ENCODE data around the gene PROZ.

Gene PROZ

DNA sequence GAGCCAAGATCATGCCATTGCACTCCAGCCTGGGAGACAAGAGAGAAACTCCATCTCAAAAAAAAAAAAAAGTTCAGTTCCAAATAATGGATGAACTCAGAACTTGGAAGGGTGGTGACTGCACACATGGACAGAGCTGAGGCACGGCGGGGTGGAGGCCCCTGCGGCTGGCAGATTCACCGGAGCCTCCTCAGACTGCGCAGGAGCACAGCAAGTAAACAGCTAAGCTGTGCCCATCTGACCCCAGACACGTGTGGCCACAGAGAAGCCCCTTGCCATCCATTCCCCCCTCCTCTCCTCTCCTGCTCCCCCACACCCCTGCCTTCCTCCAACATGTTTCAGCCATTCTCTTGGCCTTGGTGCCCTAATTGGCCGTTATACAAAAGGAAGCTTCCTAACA is 15.6 kb upstream of the PROZ start:
- no peak for DNase-seq

DNA sequence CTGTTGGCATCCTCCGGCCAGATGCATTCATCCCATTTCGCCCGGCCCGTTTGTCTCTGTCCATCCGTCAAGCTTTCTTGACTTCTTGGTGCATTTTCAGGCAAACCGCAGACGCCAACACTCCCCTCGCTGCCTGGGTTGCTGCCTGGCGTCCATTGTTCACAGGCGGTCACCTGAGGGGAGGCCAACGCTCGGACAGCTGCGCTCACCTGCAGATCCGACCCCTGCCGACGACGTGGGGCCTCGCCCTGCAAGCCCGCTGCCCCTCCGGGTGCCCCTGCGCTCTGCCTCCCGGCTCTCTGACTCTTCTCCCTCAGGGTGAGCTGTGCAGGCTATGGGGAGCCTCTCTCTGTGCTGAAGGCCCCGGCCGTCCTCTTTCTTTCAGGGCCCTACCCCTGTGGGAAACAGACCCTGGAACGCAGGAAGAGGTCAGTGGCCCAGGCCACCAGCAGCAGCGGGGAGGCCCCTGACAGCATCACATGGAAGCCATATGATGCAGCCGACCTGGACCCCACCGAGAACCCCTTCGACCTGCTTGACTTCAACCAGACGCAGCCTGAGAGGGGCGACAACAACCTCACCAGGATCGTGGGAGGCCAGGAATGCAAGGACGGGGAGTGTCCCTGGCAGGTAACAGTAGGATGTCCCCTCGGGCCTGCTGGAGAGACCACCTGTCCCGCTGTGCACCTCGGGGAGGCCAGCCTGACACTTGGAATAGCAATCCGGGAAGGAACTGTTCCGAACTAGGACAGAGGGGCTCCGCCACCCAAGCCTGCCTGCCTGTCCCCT is 14.8 kb upstream of the PROZ start:
- DNase-seq = no peak

DNA sequence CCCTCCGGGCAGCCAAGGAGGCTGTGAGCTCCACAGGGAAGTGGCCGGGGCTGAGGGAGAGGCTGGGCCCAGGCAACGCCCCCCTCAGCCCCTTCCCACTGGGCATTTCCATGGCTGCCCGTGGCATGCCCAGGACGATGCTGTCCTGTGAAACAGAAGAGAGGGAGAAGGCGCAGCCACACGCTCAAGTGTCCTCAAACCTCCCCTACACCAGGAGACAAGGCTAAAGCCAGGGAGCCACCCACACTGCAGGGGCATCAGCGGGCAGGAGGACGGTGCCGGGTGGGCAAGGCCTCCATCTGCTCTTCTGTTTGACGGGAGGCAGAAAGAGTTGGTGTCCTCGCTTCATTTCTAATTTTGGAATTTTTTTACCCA is 14.2 kb upstream of the PROZ start:
- DNase-seq = no peak

DNA sequence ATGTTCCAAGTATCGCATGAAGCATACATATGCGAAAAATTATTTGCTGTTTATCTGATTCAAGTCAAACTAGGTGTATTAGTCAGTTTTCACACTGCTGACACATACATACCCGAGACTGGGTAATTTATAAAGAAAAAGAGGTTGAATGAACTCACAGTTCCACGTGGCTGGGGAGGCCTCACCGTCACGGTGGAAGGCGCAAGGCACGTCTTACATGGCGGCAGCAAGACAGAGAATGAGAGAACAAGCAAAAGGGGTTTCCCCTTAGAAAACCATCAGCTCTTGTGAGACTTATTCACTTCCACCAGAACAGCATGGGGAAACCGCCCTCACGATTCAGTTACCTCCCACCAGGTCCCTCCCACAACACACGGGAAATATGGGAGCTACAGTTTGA is 13.0 kb upstream of the PROZ start:
- DNase-seq = no peak

DNA sequence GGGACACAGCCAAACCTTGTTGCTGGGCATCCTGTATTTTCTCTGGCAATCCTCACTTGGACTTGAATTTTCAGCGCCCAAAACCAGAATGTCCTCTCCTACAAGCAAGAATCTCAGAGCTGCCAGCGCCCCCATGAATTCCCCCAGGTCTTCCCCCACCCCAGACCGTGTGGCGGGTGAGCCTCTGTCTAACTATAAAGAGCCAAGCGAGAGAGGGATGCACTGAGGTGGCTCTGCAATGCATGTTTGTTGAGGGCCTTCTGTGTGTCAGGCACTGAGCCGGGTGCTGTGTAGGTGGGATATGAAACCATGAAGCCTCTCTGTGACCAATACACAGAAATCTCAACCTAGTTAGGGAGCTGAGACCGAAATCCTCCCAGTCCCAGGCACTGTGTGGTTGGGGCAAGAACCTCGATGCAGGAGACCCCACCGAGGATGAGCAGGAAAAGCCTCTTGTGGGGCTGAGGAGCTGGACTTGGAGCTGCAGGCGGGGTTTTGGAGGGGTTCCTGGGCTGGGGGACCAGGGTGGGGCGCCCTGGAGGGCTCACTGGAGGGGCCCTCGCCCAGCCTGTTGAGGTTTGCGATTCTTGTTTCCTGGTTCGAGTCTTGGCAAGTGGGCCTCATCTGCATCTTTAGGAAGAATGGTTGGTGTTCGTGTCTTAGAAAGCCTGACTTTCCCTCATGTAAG is 12.4 kb upstream of the PROZ start:
- no peak for DNase-seq

DNA sequence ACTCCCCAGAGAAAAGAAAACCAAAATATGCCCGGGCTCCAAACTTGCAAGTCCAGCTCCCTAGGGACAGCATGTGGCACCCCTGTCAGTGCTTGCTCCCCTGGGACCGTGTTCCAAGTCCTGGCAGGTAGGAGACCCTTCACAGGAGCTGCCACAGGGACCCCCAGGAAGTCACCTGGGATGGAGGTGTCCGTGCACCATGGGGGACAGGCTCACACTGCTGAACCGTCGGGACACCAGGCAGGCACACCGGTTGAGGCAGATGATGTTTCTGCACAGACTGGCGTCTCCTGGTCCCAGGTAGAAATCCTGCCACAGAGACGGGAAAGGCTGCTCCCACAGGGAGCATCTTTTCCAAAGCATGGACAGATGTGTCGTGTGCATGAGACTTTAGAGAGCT is 11.7 kb upstream of the PROZ start:
- no peak for DNase-seq

DNA sequence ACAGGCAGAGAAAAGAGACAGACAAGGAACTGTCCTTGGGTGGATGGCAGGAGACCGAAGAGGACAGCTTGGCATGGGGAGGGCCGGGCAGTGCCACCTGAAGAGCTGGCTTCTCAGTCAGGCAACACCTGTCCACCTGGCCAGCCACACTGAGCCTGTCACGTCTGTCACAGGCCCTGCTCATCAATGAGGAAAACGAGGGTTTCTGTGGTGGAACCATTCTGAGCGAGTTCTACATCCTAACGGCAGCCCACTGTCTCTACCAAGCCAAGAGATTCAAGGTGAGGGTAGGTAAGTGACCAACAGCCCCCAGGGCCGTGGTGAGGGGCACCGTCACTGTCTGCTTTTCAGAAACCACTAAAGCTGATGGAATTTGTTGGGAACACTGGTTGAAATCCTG is 11.2 kb upstream of the PROZ start:
- no peak for DNase-seq

DNA sequence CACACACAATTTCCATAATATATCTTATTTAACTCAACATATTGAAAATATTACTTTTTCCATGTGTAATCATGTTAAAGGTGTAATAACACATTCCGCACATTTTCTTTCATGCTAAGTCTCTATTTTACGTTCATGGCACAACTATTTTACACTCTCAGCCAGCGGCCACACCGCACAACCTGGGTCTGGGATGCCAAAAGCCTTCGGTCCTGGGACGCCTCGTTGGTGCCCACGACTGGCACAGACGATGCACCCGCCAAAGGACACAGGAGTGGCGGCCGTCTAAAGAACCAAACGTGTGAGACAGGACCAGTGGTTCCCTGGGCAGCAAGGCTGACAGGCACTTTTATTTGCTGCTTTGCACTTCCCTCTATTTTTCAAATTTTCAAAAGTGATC is 10.0 kb upstream of the PROZ start:
- no peak for DNase-seq

DNA sequence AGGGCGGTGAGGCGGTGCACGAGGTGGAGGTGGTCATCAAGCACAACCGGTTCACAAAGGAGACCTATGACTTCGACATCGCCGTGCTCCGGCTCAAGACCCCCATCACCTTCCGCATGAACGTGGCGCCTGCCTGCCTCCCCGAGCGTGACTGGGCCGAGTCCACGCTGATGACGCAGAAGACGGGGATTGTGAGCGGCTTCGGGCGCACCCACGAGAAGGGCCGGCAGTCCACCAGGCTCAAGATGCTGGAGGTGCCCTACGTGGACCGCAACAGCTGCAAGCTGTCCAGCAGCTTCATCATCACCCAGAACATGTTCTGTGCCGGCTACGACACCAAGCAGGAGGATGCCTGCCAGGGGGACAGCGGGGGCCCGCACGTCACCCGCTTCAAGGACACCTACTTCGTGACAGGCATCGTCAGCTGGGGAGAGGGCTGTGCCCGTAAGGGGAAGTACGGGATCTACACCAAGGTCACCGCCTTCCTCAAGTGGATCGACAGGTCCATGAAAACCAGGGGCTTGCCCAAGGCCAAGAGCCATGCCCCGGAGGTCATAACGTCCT is 9.4 kb upstream of the PROZ start:
- no peak for DNase-seq

DNA sequence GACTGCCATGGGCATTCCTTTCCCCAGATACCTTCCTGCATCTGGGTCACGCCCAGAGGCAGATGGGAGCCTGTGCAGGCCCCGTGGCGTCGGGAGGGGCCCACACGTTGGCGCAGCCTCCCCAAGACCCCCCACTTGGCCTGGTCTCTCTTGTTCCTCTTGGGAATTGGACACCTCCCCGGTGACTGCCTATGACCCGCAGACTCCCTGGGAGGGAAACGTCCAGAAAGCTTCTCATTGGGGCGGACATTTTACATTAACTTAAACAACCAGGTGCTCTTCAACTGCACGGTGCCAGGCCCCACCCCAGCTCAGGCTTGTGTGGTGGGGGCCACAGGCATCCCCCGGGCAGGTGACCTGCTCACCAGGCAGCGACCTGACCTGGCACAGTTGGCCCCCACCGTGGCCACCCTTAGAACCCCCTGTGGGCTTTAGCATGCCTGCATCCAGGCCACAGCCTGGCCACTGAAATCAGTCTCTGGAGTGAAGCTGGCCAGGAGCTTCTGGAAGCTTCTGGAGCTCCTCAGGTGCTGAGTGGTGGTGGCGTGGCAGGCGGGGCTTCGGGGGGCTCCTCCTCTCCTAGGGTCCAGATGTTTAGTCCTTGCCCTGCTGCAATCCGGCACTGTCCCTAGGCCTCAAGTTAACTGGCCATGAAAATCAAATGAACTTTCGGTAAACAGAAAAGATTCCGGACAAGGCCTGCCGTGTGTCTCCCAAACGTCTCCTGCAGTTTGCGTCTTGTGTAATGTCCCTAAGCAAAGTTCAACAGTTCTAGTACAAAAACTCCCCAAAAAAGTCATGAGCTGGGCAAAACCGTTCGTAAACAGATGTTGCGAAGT is 8.5 kb upstream of the PROZ start:
- no peak for DNase-seq

DNA sequence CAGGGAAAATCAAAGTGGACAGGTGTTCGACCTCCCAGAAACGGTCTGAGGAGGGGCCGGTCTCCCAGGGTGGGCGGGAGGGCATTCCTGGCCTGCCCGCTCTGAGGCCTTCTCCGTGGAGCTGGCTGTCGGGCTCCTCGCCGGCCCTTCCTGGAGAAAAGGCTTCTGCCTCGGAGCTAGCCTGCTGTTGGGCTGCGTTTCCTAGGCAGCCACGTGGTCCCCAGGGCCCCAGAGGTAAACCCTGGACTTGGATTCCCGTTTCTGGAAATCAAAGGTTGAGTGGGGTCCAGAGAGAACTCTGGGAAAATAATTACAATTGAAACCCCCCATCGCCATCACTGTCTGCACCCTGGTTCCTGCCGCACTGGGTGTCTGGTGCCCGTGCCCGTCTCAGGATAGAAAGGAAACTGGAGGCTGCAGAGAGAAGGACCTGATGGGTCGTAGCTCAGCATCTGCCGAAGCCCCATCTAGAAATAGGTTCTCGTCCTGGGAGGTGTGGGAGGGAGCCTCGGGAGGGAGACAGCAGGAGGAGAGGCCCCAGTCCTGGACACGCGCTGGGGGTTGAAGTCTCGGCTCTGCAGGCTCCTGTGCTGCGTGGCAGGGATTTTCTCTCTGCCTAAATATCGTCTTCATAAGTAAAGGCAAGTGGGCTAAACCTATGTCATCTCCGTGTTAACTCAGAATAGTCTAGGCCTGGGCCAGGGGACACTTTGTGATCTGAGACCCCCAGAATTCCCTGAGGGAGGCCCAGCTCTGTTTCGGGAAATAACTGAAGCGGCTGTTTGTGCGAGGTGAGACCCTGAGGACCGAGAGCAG is 7.7 kb upstream of the PROZ start:
- no peak for DNase-seq

DNA sequence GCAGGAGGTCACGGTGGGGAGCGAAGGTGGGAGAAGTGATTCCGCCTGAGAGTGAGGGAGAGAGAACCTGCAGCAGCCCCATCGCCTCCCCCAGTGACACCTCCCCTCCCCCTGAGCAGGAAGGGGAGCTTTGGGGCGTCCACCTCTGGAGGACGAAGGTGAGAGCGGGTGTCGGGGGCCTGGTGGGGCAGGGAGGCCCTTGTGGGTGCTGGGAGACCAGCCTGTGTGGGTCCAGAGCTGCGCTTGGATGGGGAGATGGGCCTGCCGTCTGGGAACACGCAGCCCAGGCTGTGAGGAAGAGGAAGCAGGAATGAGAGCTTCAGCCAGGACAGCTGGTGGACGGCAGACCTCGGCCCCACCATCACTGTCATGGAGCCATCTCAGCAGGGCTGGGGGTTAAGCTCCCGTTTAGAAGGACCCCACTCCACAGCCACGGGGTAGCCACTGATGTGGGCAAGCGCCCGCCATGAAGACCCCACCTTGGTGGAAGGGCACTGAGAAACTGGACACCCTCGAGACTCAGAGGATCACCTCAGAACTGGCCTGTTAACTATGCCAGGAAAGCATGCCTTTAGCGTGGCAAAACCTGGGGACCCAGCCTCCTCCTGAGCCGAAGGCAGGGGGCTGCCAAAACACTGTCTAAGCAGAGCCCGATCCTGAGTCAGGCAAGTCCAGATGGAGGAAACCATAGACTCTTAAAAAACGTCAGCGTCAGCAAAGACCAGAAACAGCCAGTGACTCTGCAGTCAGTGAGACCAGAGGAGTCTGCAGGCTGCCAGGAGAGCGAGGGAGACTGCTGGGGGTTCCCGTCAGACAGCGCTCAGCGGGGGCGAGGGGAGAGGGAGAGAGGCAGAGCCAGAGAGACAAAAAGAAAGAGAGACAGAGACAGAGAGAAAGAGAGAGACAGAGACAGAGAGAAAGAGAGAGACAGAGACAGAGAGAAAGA is 6.4 kb upstream of the PROZ start:
- DNase-seq = no peak

DNA sequence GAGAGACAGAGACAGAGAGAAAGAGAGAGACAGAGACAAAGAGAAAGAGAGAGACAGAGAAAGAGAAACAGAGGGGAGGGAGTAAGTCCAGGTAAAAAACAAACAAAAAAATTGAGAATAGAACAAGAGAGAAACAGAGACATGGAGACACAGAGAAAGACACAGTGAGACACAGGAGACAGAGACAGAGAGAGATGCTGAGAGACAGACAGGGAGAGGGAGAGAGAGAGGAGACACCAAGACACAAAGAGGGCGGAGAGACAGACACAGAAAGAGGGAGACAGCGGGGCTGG is 5.8 kb upstream of the PROZ start:
- DNase-seq = no peak

DNA sequence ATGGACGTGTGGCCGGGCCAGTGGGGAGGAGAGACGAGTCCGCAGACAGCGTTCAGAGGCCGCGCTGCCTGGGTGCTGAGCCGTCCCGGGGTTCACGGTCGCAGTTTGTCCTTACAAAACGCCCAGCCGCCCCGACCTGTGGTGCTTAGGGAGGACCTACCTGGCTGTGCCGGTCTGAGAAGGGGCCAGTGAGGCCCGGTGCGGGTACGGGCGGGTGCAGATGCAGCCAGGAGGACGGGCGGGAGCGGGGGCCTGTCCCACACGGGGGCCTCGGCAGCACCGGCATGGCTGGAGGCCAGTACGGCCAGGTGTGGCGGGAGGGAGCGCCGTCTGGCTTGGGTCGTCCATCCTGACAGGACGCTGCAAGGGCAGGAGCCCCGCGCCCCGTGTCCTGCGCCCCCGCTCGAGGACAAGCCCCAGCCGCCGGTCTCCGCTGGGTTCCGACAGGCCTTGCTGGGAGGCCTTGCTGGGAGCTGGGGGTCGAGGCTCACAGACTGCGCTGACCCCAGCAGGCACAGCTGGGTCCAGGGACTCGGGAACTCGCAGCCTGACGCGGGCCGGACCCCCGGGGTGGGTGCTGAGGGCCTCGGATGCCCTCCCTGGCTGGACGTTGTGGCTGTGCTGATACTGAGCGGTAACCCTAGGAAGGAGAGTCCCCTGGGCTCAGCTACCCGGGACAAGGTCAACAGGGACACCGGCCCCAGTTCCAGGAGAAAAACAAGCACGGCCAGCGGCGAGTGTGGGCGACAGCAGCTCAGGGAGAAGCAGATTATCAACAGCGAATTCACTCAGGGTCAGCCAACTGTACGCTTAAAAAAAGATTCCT is 5.3 kb upstream of the PROZ start:
- DNase-seq = no peak

DNA sequence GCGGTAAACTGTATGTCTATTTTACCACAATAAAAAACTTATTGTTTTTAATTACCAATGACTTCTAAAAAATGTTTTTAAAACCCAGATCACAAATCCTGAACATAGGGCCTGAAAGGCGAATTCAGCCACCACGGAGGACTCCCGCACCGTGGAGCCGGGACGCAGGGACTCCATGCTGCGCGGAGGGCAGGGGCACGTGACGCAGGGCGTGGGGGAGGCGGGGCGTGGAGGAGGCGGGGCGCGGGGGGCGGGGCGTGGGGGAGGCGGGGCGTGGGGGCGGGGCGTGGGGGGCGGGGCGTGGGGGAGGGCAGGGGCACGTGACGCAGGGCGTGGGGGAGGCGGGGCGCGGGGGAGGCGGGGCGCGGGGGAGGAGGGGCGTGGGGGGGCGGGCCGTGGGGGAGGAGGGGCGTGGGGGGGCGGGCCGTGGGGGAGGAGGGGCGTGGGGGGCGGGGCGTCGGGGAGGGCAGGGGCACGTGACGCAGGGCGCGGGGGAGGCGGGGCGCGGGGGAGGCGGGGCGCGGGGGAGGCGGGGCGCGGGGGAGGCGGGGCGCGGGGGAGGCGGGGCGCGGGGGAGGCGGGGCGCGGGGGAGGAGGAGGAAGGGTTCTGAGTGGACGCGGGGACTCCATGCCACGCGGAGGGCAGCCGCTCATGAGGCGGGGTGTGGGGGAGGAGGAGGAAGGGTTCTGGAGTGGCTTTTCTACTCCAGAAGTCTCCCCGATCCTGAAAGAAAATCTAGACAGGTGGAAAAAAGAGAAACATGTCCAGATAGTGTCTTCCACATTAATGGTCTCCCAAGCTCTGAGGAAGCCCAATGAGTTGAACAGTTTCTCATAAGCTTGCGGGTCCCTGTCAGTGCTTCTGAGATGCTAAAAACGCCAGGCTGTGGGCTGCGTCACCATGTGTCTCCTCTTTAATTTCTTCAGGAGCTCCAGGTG is 4.4 kb upstream of the PROZ start:
- no peak for DNase-seq

DNA sequence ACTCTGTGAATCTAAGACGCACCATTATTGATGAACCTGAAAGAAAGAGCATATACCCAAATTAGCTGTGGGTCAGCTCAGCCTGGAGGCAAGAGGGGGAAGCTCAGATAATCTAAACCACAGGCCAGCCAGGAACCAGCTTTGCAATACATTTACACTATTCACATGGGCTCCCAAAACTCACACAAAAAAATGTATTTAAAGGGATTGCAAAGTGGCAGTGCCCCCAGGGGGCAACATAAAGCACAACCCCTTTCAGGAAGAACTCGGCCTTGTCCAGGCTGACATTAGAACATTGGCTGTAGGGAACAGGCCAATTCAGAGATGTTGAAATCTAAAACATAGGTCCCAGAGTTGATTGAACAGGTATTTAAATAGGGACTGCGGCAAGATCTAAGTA is 3.2 kb upstream of the PROZ start:
- DNase-seq = no peak

DNA sequence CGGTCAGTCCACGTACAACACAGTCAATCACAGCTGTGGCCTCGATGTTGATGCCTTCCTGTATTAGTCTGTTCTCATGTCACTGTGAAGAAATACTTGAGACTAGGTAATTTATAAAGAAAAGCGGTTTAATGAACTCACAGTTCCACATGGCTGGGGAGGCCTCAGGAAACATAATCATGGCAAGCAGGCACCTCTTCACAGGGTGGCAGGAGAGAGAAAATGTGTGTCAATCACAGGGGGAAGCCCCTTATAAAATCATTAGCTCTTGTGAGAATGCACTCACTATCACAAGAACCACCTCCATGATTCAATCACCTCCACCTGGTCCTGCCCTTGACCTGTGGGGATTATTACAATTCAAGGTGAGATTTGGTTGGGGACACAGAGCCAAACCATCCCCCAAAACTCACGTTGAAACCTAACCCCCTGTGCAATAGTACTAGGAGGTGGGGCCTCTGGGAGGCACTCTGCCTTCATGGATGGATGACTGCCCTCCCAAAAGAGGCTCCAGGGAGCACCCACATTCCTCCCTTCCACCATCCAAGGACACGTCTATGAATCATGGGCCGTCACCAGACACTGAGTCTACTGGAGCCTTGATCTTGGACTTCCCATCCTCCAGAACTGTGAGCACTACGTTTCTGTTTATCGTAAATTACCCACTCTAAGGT is 2.3 kb upstream of the PROZ start:
- DNase-seq = no peak

DNA sequence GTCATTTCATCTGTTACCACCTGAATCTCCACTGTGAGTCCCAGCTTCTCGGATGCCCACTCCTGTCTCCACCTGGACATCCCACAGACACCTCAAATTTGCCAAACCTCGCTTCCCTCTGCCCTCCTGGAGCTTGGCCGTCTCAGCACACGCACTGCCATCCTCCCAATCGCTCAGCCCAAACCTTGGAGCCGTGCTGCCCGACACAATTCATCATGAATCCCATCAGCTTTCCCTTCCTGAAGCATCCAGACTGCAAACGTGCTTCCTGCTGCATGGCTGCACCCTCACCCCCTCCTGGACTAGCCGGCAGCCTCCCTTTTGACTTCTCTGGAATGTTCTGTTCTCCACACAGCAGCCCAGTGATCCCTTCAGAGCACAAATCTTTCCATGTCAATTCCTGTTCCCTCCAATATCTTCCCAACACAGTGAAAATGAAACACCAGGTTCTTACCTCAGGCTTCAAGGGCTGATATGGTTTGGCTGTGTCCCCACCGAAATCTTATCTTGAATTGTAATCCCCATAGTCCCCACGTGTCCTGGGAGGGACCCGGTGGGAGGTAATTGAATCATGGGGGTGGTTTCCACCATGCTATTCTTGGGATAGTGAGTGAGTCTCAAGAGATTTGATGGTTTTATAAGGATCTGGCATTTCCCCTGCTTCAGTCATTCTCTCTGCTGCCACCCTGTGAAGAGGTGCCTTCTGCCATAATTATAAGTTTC is 1.1 kb upstream of the PROZ start:
- DNase-seq = no peak

Measured in NCI-H2029 treated with DMSO at 0.1 percent for 48 hours (cell line).